Activated naive CD8-positive, alpha-beta T cell (primary cell): ENCODE measurements around the gene RAPGEF3.

ENCODE experiments used
- H3K27ac Mint-ChIP-seq: one replicate; pipeline ENCODE4 v1.8.0; 2021; ENCODE audit warnings: mixed read lengths
- H3K27me3 Mint-ChIP-seq: one replicate; pipeline ENCODE4 v1.8.0; 2021; ENCODE audit warnings: mixed read lengths
- H3K36me3 Mint-ChIP-seq: one replicate; pipeline ENCODE4 v1.8.0; 2021; ENCODE audit warnings: mixed read lengths
- H3K4me1 Mint-ChIP-seq: one replicate; pipeline ENCODE4 v1.8.0; 2021; ENCODE audit warnings: low read depth, mixed read lengths
- H3K4me3 Mint-ChIP-seq: one replicate; pipeline ENCODE4 v1.8.0; 2021; ENCODE audit warnings: mild to moderate bottlenecking, mixed read lengths
- H3K9me3 Mint-ChIP-seq: one replicate; pipeline ENCODE4 v1.8.0; 2021; ENCODE audit warnings: low read depth, mixed read lengths

Gene RAPGEF3

GRCh38 chr12:47722136-47722834 lies 36.4 kb downstream of the RAPGEF3 start:
- Mint-ChIP-seq H3K4me1 (peaks cover 29% of the 10 kb centered on the region), H3K9me3 (no peaks in the 10 kb centered on the region), H3K36me3 (peaks cover 5% of the 10 kb centered on the region), H3K27ac (no peak overlapping the region), H3K4me3 (no peak overlapping the region), H3K27me3 (no peaks in the 10 kb centered on the region)

- peak overlapping the region; percentile 3 for H3K4me3 Mint-ChIP-seq
- H3K27me3 Mint-ChIP-seq: no peaks in the 10 kb centered on the region
- H3K9me3 Mint-ChIP-seq: no peaks in the 10 kb centered on the region
- peaks cover 35% of the 10 kb centered on the region for H3K4me1 Mint-ChIP-seq
- H3K27ac Mint-ChIP-seq: peak overlapping the region; percentile 10
- peaks cover 5% of the 10 kb centered on the region for H3K36me3 Mint-ChIP-seq
Observed at GRCh38 chr12:47721431-47721973, 37.2 kb downstream of the RAPGEF3 start.

- no peak overlapping the region for H3K4me3 Mint-ChIP-seq
- H3K9me3 Mint-ChIP-seq: no peaks in the 10 kb centered on the region
- no peaks in the 10 kb centered on the region for H3K27me3 Mint-ChIP-seq
- H3K27ac Mint-ChIP-seq: no peak overlapping the region
- peaks cover 47% of the 10 kb centered on the region for H3K4me1 Mint-ChIP-seq
- H3K36me3 Mint-ChIP-seq: peaks cover 5% of the 10 kb centered on the region
Observed at GRCh38 chr12:47718531-47718930, 40.1 kb downstream of the RAPGEF3 start.

GRCh38 chr12:47717443-47718193 lies 41.1 kb downstream of the RAPGEF3 start:
- H3K27me3 Mint-ChIP-seq: no peaks in the 10 kb centered on the region
- H3K27ac Mint-ChIP-seq: peak overlapping the region; percentile 79
- H3K36me3 Mint-ChIP-seq: peaks cover 5% of the 10 kb centered on the region
- no peaks in the 10 kb centered on the region for H3K9me3 Mint-ChIP-seq
- peak overlapping the region; percentile 20 for H3K4me3 Mint-ChIP-seq
- peaks cover 47% of the 10 kb centered on the region for H3K4me1 Mint-ChIP-seq

GRCh38 chr12:47717046-47717442 lies 41.6 kb downstream of the RAPGEF3 start:
- Mint-ChIP-seq H3K4me1 (peaks cover 44% of the 10 kb centered on the region), H3K9me3 (no peaks in the 10 kb centered on the region), H3K4me3 (no peak overlapping the region), H3K27ac (no peak overlapping the region), H3K36me3 (peaks cover 5% of the 10 kb centered on the region), H3K27me3 (no peaks in the 10 kb centered on the region)

GRCh38 chr12:47715877-47716548 lies 42.7 kb downstream of the RAPGEF3 start:
- peaks cover 5% of the 10 kb centered on the region for H3K36me3 Mint-ChIP-seq
- H3K27ac Mint-ChIP-seq: no peak overlapping the region
- peaks cover 34% of the 10 kb centered on the region for H3K4me1 Mint-ChIP-seq
- no peaks in the 10 kb centered on the region for H3K9me3 Mint-ChIP-seq
- no peaks in the 10 kb centered on the region for H3K27me3 Mint-ChIP-seq
- H3K4me3 Mint-ChIP-seq: no peak overlapping the region

- Mint-ChIP-seq H3K4me1 (peaks cover 30% of the 10 kb centered on the region), H3K36me3 (peaks cover 5% of the 10 kb centered on the region), H3K27me3 (no peaks in the 10 kb centered on the region), H3K27ac (peak overlapping the region; percentile 72), H3K4me3 (no peak overlapping the region), H3K9me3 (no peaks in the 10 kb centered on the region)
Observed at GRCh38 chr12:47715393-47715876, 43.2 kb downstream of the RAPGEF3 start.

GRCh38 chr12:47714826-47715386 lies 43.8 kb downstream of the RAPGEF3 start:
- Mint-ChIP-seq H3K27me3 (no peaks in the 10 kb centered on the region), H3K4me1 (peaks cover 30% of the 10 kb centered on the region), H3K36me3 (peaks cover 2% of the 10 kb centered on the region), H3K27ac (no peak overlapping the region), H3K4me3 (no peak overlapping the region), H3K9me3 (no peaks in the 10 kb centered on the region)

GRCh38 chr12:47712171-47712570 lies 46.5 kb downstream of the RAPGEF3 start:
- no peak overlapping the region for H3K27ac Mint-ChIP-seq
- H3K9me3 Mint-ChIP-seq: no peaks in the 10 kb centered on the region
- no peaks in the 10 kb centered on the region for H3K27me3 Mint-ChIP-seq
- peaks cover 2% of the 10 kb centered on the region for H3K36me3 Mint-ChIP-seq
- no peak overlapping the region for H3K4me3 Mint-ChIP-seq
- peaks cover 40% of the 10 kb centered on the region for H3K4me1 Mint-ChIP-seq

- Mint-ChIP-seq H3K9me3 (no peaks in the 10 kb centered on the region), H3K27me3 (no peaks in the 10 kb centered on the region), H3K27ac (no peak overlapping the region), H3K36me3 (peaks cover 2% of the 10 kb centered on the region), H3K4me1 (peaks cover 39% of the 10 kb centered on the region), H3K4me3 (no peak overlapping the region)
Observed at GRCh38 chr12:47711448-47711847, 47.2 kb downstream of the RAPGEF3 start.

GRCh38 chr12:47710278-47710677 lies 48.4 kb downstream of the RAPGEF3 start:
- peaks cover 2% of the 10 kb centered on the region for H3K36me3 Mint-ChIP-seq
- H3K4me3 Mint-ChIP-seq: no peak overlapping the region
- peaks cover 36% of the 10 kb centered on the region for H3K4me1 Mint-ChIP-seq
- peak overlapping the region; percentile 2 for H3K27ac Mint-ChIP-seq
- no peaks in the 10 kb centered on the region for H3K9me3 Mint-ChIP-seq
- H3K27me3 Mint-ChIP-seq: no peaks in the 10 kb centered on the region

- Mint-ChIP-seq H3K27ac (no peak overlapping the region), H3K4me1 (peaks cover 37% of the 10 kb centered on the region)
Observed at GRCh38 chr12:47709671-47710070, 49.0 kb downstream of the RAPGEF3 start.

GRCh38 chr12:47709237-47709636 lies 49.4 kb downstream of the RAPGEF3 start:
- Mint-ChIP-seq H3K27ac (no peak overlapping the region), H3K4me1 (peaks cover 38% of the 10 kb centered on the region), H3K4me3 (no peak overlapping the region), H3K9me3 (no peaks in the 10 kb centered on the region), H3K36me3 (peaks cover 2% of the 10 kb centered on the region), H3K27me3 (no peaks in the 10 kb centered on the region)

More at GRCh38 chr12:47709671-47710070, 49.0 kb downstream of the RAPGEF3 start:
- peaks cover 2% of the 10 kb centered on the region for H3K36me3 Mint-ChIP-seq
- no peaks in the 10 kb centered on the region for H3K9me3 Mint-ChIP-seq
- H3K27me3 Mint-ChIP-seq: no peaks in the 10 kb centered on the region
- no peak overlapping the region for H3K4me3 Mint-ChIP-seq

GRCh38 chr12:47707905-47708543 lies 50.7 kb downstream of the RAPGEF3 start:
- Mint-ChIP-seq H3K36me3 (peaks cover 7% of the 10 kb centered on the region), H3K27ac (peak overlapping the region; percentile 90), H3K4me3 (peak overlapping the region; percentile 72), H3K9me3 (no peaks in the 10 kb centered on the region), H3K4me1 (peaks cover 50% of the 10 kb centered on the region), H3K27me3 (no peaks in the 10 kb centered on the region)
